GM21717 (cell line): ENCODE data around the gene ACOT11.

ENCODE experiments used
- ATAC-seq: cut with Tn5 transposase; IDR thresholded peaks from one replicate; pipeline ENCODE4 v1.9.1; 2021; ENCODE audit warnings: mild to moderate bottlenecking, moderate library complexity; ENCODE audit not compliant: unreplicated experiment

Gene ACOT11

GRCh38 chr1:54583871-54584270 lies 35.8 kb downstream of the ACOT11 start:
- ATAC-seq: no peak

- ATAC-seq: no peak
These were observed 36.5 kb downstream of the ACOT11 start for GRCh38 chr1:54584575-54584974.

- no peak for ATAC-seq
These were observed 37.4 kb downstream of the ACOT11 start for GRCh38 chr1:54585181-54586066.

- no peak for ATAC-seq
These were observed 40.3 kb downstream of the ACOT11 start for GRCh38 chr1:54588377-54588776.

GRCh38 chr1:54591127-54591756 lies 43.2 kb downstream of the ACOT11 start:
- ATAC-seq: no peak

GRCh38 chr1:54593571-54594160 lies 45.6 kb downstream of the ACOT11 start:
- no peak for ATAC-seq

GRCh38 chr1:54594463-54594862 lies 46.4 kb downstream of the ACOT11 start:
- ATAC-seq: no peak

GRCh38 chr1:54595956-54596498 lies 48.0 kb downstream of the ACOT11 start:
- ATAC-seq: no peak

GRCh38 chr1:54596756-54597155 lies 48.7 kb downstream of the ACOT11 start:
- ATAC-seq: no peak

- ATAC-seq: no peak
These were observed 49.5 kb downstream of the ACOT11 start for GRCh38 chr1:54597455-54598030.

- no peak for ATAC-seq
These were observed 51.3 kb downstream of the ACOT11 start for GRCh38 chr1:54599211-54599823.

GRCh38 chr1:54600947-54601721 lies 53.1 kb downstream of the ACOT11 start:
- ATAC-seq: no peak

- no peak for ATAC-seq
These were observed 53.7 kb downstream of the ACOT11 start for GRCh38 chr1:54601730-54602129.

- no peak for ATAC-seq
These were observed 54.5 kb downstream of the ACOT11 start for GRCh38 chr1:54602554-54602953.

GRCh38 chr1:54603241-54603640 lies 55.2 kb downstream of the ACOT11 start:
- no peak for ATAC-seq

- ATAC-seq: no peak
These were observed 56.0 kb downstream of the ACOT11 start for GRCh38 chr1:54604051-54604450.

- no peak for ATAC-seq
These were observed 56.7 kb downstream of the ACOT11 start for GRCh38 chr1:54604572-54605370.

- no peak for ATAC-seq
These were observed 58.3 kb downstream of the ACOT11 start for GRCh38 chr1:54606096-54606989.
